ENCODE measurements around the gene PDIK1L. TPM values are rescaled to one million over a fixed set of nuclear protein-coding genes. Genes with fewer than 3 reads are reported as not detected.

PDIK1L gene
- total and polyA plus RNA-seq, 2 of the 4 experiments (the other 2 are of a cell fraction) = 1.4 to 3.0 TPM

DNA sequence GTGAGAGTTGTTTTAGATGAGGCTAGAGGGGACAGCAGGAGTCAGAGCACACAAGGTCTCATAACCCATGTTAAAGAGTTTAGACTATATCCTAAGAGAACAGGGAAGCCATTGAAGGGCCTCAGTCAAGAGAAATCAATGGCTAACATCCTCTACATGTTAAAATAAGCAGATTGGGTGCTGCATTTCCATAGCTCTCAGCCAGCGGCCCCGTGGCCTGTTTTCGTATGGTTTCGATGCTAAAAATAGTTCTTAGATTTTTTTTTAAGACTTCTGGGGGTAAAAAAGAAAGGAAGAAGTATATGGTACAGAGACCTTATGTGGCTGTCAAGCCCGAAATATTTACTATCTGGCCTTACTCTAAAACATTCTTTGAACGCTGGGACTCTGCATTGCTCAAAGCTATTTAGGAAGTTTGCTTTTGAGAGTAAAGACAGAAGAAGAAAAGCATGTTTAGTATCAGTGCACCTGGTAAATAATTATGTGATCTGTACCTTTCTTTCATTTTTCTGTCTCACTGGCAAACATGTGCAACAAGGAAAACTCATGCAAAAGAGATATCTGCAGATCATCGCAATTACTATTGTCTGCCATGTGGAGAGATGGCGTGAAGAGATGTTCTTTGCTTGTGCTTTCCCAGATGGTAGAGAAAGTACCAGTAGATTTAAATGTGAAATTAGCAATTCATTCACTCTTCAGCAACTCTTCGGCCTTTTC is 8.4 kb downstream of the PDIK1L start:
- Histone ChIP-seq H2AK5ac (ENCODE audit: low read depth, low read length) (no peak overlapping the region), H3K4me1 (ENCODE audit: control insufficient read depth, insufficient read depth, low read length) (no peaks in the 10 kb centered on the region), H3K9ac (ENCODE audit: low read depth, low read length) (no peak overlapping the region), H3K4me3 (ENCODE audit: insufficient read depth, low read depth, low read length) (no peak overlapping the region), H3K4ac (ENCODE audit: low read depth, low read length) (no peak overlapping the region), H3K23ac (ENCODE audit: low read depth, low read length) (no peak overlapping the region), H3K4me2 (ENCODE audit: low read depth, low read length) (no peak overlapping the region), H3K79me1 (ENCODE audit: low read depth in 1 of 2, low read length in 2 of 2) (no peaks in the 10 kb centered on the region; a peak in 1 of 4 replicates), H3K27me3 (ENCODE audit: control insufficient read depth, insufficient read depth, low read length) (no peaks in the 10 kb centered on the region), H3K27ac (ENCODE audit: insufficient read depth, low read length) (no peak overlapping the region), H4K20me1 (ENCODE audit: insufficient read depth, low read length) (no peaks in the 10 kb centered on the region), H3K14ac (replicated peaks; ENCODE audit: low read depth, low read length) (no peak overlapping the region), H2AK9ac (replicated peaks; ENCODE audit: low read depth, low read length, poor library complexity) (no peak overlapping the region), H2BK20ac (ENCODE audit: low read depth, low read length) (no peak overlapping the region), H2BK120ac (ENCODE audit: low read depth, low read length) (no peak overlapping the region), H3K9me3 (ENCODE audit: control insufficient read depth, insufficient read depth, low read length) (no peaks in the 10 kb centered on the region), H4K5ac (ENCODE audit: low read depth, low read length) (no peak overlapping the region), H3K36me3 (ENCODE audit: control insufficient read depth, insufficient read depth, low read length) (peaks cover 7% of the 10 kb centered on the region), H2BK5ac (ENCODE audit: low read depth, low read length, poor library complexity, severe bottlenecking) (no peak overlapping the region), H2BK15ac (ENCODE audit: low read depth, low read length) (no peak overlapping the region), H3K18ac (ENCODE audit: low read depth, low read length) (no peak overlapping the region), H4K8ac (ENCODE audit: low read depth in 2 of 2, low read length in 2 of 2) (no peak overlapping the region), H3K56ac (ENCODE audit: extremely low read depth, insufficient read depth, low read length) (no peak overlapping the region), H3K9me1 (ENCODE audit: insufficient read depth, low read length) (peaks cover 3% of the 10 kb centered on the region; the same call in 1 of the 2 replicates), H4K91ac (ENCODE audit: insufficient read depth, low read depth, low read length) (no peak overlapping the region), H2AFZ (replicated peaks; ENCODE audit: low read length, poor library complexity) (no peak overlapping the region)
- CTCF ChIA-PET = no interaction called here
- WGBS, 2 experiments (ENCODE audit: extremely low coverage in 2 of 2, insufficient read length in 1 of 2) = 100% methylated on average over 1 of the region's 9 CpGs; no CpG with 5 or more reads in 1 of the 2 experiments
- intact Hi-C loops (cut with micrococcal nuclease) (no loop called here), dilution Hi-C loops (cut with HindIII; ENCODE audit: low sequenced_read_pairs, unreplicated experiment) (no loop called here), in situ Hi-C loops (cut with MboI; ENCODE audit: low sequenced_read_pairs) (no loop called here)
- ATAC-seq (ENCODE audit: low read depth) (no peak), DNase-seq (no peak)
- TF ChIP-seq CHD1 (IDR thresholded peaks at IDR 0.05; ENCODE audit: low read depth, low read length) (no peak), CEBPB (IDR thresholded peaks at IDR 0.05; ENCODE audit: low read depth, low read length) (no peak), BHLHE40 (IDR thresholded peaks at IDR 0.05; ENCODE audit: low read depth, low read length) (no peak), RFX5 (IDR thresholded peaks at IDR 0.05; ENCODE audit: low read depth, low read length) (no peak), MXI1 (IDR thresholded peaks at IDR 0.05; ENCODE audit: borderline replicate concordance, low read depth, low read length) (no peak), SMC3 (IDR thresholded peaks at IDR 0.05; ENCODE audit: low read depth, low read length) (no peak), FOS (IDR thresholded peaks at IDR 0.05; ENCODE audit: low read depth, low read length) (no peak), POLR2A (IDR thresholded peaks at IDR 0.05; ENCODE audit: low read depth, low read length) (no peak), NFE2L2 (IDR thresholded peaks at IDR 0.05; ENCODE audit: low read depth, low read length) (no peak), MAZ (IDR thresholded peaks at IDR 0.05; ENCODE audit: borderline replicate concordance, low read depth, low read length) (no peak), RCOR1 (IDR thresholded peaks at IDR 0.05; ENCODE audit: insufficient replicate concordance, low read length) (no peak), MAFK (IDR thresholded peaks at IDR 0.05; ENCODE audit: low read depth, low read length) (no peak), RAD21 (IDR thresholded peaks at IDR 0.05; ENCODE audit: low read length) (no peak)
- TF ChIP-seq, protein P1, sequence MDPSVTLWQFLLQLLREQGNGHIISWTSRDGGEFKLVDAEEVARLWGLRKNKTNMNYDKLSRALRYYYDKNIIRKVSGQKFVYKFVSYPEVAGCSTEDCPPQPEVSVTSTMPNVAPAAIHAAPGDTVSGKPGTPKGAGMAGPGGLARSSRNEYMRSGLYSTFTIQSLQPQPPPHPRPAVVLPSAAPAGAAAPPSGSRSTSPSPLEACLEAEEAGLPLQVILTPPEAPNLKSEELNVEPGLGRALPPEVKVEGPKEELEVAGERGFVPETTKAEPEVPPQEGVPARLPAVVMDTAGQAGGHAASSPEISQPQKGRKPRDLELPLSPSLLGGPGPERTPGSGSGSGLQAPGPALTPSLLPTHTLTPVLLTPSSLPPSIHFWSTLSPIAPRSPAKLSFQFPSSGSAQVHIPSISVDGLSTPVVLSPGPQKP (IDR thresholded peaks at IDR 0.05; ENCODE audit: borderline replicate concordance, low read depth, low read length) = no peak
- TF ChIP-seq, protein P2, sequence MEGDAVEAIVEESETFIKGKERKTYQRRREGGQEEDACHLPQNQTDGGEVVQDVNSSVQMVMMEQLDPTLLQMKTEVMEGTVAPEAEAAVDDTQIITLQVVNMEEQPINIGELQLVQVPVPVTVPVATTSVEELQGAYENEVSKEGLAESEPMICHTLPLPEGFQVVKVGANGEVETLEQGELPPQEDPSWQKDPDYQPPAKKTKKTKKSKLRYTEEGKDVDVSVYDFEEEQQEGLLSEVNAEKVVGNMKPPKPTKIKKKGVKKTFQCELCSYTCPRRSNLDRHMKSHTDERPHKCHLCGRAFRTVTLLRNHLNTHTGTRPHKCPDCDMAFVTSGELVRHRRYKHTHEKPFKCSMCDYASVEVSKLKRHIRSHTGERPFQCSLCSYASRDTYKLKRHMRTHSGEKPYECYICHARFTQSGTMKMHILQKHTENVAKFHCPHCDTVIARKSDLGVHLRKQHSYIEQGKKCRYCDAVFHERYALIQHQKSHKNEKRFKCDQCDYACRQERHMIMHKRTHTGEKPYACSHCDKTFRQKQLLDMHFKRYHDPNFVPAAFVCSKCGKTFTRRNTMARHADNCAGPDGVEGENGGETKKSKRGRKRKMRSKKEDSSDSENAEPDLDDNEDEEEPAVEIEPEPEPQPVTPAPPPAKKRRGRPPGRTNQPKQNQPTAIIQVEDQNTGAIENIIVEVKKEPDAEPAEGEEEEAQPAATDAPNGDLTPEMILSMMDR (conservative IDR thresholded peaks at IDR 0.05; ENCODE audit: low read depth, low read length) = no peak
- TF ChIP-seq, protein P3, sequence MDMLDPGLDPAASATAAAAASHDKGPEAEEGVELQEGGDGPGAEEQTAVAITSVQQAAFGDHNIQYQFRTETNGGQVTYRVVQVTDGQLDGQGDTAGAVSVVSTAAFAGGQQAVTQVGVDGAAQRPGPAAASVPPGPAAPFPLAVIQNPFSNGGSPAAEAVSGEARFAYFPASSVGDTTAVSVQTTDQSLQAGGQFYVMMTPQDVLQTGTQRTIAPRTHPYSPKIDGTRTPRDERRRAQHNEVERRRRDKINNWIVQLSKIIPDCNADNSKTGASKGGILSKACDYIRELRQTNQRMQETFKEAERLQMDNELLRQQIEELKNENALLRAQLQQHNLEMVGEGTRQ (IDR thresholded peaks at IDR 0.05; ENCODE audit: low read depth, low read length) = no peak
- POLR2A ChIA-PET (ENCODE audit: unreplicated experiment) = no interaction called here
- no TSS peak for BruUV-seq (replicated peaks)

All from IMR-90 (cell line).